ENCODE data around the gene ADCY2. TPM values are rescaled to one million over a fixed set of nuclear protein-coding genes. Genes with fewer than 3 reads are reported as not detected.

ADCY2 gene
- total RNA-seq, 2 experiments from 2014 or later = not detected

- H2AFZ ChIP-seq (ENCODE audit: low read length) = no peak overlapping the region
- H3K79me2 ChIP-seq (ENCODE audit: insufficient read depth, low read depth, low read length) = no peaks in the 10 kb centered on the region
- no peaks in the 10 kb centered on the region for H3K9me2 ChIP-seq (ENCODE audit: insufficient read depth, low read length)
- H3K4me1 ChIP-seq (ENCODE audit: insufficient read depth, low read length, poor library complexity, severe bottlenecking) = no peaks in the 10 kb centered on the region
- no peak overlapping the region for H3K4me2 ChIP-seq (ENCODE audit: low read length)
- ChIA-PET CTCF (ENCODE audit: unreplicated experiment) (no interaction called here), POLR2A (no interaction called here)
- BruUV-seq (replicated peaks) = no TSS peak
- no peak overlapping the region for H3K4me3 ChIP-seq (ENCODE audit: low read depth, low read length, poor library complexity, severe bottlenecking)
- no peaks in the 10 kb centered on the region for H4K20me1 ChIP-seq (ENCODE audit: insufficient read depth, low read length)
- DNase-seq (ENCODE audit: low spot score) = no peak
- TF ChIP-seq EZH2phosphoT487 (IDR thresholded peaks at IDR 0.05; ENCODE audit: borderline replicate concordance, low read depth, low read length) = no peak
- TF ChIP-seq, protein P1, sequence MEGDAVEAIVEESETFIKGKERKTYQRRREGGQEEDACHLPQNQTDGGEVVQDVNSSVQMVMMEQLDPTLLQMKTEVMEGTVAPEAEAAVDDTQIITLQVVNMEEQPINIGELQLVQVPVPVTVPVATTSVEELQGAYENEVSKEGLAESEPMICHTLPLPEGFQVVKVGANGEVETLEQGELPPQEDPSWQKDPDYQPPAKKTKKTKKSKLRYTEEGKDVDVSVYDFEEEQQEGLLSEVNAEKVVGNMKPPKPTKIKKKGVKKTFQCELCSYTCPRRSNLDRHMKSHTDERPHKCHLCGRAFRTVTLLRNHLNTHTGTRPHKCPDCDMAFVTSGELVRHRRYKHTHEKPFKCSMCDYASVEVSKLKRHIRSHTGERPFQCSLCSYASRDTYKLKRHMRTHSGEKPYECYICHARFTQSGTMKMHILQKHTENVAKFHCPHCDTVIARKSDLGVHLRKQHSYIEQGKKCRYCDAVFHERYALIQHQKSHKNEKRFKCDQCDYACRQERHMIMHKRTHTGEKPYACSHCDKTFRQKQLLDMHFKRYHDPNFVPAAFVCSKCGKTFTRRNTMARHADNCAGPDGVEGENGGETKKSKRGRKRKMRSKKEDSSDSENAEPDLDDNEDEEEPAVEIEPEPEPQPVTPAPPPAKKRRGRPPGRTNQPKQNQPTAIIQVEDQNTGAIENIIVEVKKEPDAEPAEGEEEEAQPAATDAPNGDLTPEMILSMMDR (conservative IDR thresholded peaks at IDR 0.05; ENCODE audit: low read length) = no peak
- no peaks in the 10 kb centered on the region for H3K36me3 ChIP-seq (ENCODE audit: insufficient read depth, low read length)
- intact Hi-C loops (cut with micrococcal nuclease; ENCODE audit: unreplicated experiment) = no loop called here
- no peaks in the 10 kb centered on the region for H3K9me3 ChIP-seq (ENCODE audit: low read length)
- H3K27ac ChIP-seq (ENCODE audit: low read depth, low read length, poor library complexity, severe bottlenecking) = no peak overlapping the region
Measured at GRCh38 chr5:7493622-7494021, 97.7 kb downstream of the ADCY2 start.

- H3K4me1 ChIP-seq (ENCODE audit: insufficient read depth, low read length, poor library complexity, severe bottlenecking) = no peaks in the 10 kb centered on the region
- no peaks in the 10 kb centered on the region for H3K9me2 ChIP-seq (ENCODE audit: insufficient read depth, low read length)
- H2AFZ ChIP-seq (ENCODE audit: low read length) = no peak overlapping the region
- H3K9me3 ChIP-seq (ENCODE audit: low read length) = no peaks in the 10 kb centered on the region
- no peak overlapping the region for H3K27ac ChIP-seq (ENCODE audit: low read depth, low read length, poor library complexity, severe bottlenecking)
- no peak for DNase-seq (ENCODE audit: low spot score)
- no peaks in the 10 kb centered on the region for H3K36me3 ChIP-seq (ENCODE audit: insufficient read depth, low read length)
- no peaks in the 10 kb centered on the region for H3K79me2 ChIP-seq (ENCODE audit: insufficient read depth, low read depth, low read length)
- no peak overlapping the region for H3K4me2 ChIP-seq (ENCODE audit: low read length)
- ChIA-PET CTCF (ENCODE audit: unreplicated experiment) (no interaction called here), POLR2A (no interaction called here)
- no TSS peak for BruUV-seq (replicated peaks)
- no peaks in the 10 kb centered on the region for H4K20me1 ChIP-seq (ENCODE audit: insufficient read depth, low read length)
- no peak overlapping the region for H3K4me3 ChIP-seq (ENCODE audit: low read depth, low read length, poor library complexity, severe bottlenecking)
- TF ChIP-seq EZH2phosphoT487 (IDR thresholded peaks at IDR 0.05; ENCODE audit: borderline replicate concordance, low read depth, low read length) = no peak
- TF ChIP-seq, protein P1 (conservative IDR thresholded peaks at IDR 0.05; ENCODE audit: low read length) = no peak
- intact Hi-C loops (cut with micrococcal nuclease; ENCODE audit: unreplicated experiment) = no loop called here
Measured at GRCh38 chr5:7494481-7495130, 98.7 kb downstream of the ADCY2 start.

- Histone ChIP-seq H3K4me2 (ENCODE audit: low read length) (no peak overlapping the region), H3K4me1 (ENCODE audit: insufficient read depth, low read length, poor library complexity, severe bottlenecking) (no peaks in the 10 kb centered on the region), H3K36me3 (ENCODE audit: insufficient read depth, low read length) (no peaks in the 10 kb centered on the region), H3K79me2 (ENCODE audit: insufficient read depth, low read depth, low read length) (no peaks in the 10 kb centered on the region), H3K27ac (ENCODE audit: low read depth, low read length, poor library complexity, severe bottlenecking) (no peak overlapping the region), H3K4me3 (ENCODE audit: low read depth, low read length, poor library complexity, severe bottlenecking) (no peak overlapping the region), H2AFZ (ENCODE audit: low read length) (no peak overlapping the region), H4K20me1 (ENCODE audit: insufficient read depth, low read length) (no peaks in the 10 kb centered on the region), H3K9me2 (ENCODE audit: insufficient read depth, low read length) (no peaks in the 10 kb centered on the region), H3K9me3 (ENCODE audit: low read length) (no peaks in the 10 kb centered on the region)
- no peak for DNase-seq (ENCODE audit: low spot score)
- TF ChIP-seq, protein P1 (conservative IDR thresholded peaks at IDR 0.05; ENCODE audit: low read length) = no peak
- TF ChIP-seq EZH2phosphoT487 (IDR thresholded peaks at IDR 0.05; ENCODE audit: borderline replicate concordance, low read depth, low read length) = no peak
- ChIA-PET CTCF (ENCODE audit: unreplicated experiment) (no interaction called here), POLR2A (no interaction called here)
- intact Hi-C loops (cut with micrococcal nuclease; ENCODE audit: unreplicated experiment) = no loop called here
- no TSS peak for BruUV-seq (replicated peaks)
Measured at GRCh38 chr5:7495131-7495517, 99.2 kb downstream of the ADCY2 start.

Measured in OCI-LY7 (cell line).